Measurements from ENCODE around the gene CCDC88C.

Gene CCDC88C

GRCh38 chr14:91397965-91398591 lies 19.5 kb downstream of the CCDC88C start:
- no peak for DNase-seq

DNA sequence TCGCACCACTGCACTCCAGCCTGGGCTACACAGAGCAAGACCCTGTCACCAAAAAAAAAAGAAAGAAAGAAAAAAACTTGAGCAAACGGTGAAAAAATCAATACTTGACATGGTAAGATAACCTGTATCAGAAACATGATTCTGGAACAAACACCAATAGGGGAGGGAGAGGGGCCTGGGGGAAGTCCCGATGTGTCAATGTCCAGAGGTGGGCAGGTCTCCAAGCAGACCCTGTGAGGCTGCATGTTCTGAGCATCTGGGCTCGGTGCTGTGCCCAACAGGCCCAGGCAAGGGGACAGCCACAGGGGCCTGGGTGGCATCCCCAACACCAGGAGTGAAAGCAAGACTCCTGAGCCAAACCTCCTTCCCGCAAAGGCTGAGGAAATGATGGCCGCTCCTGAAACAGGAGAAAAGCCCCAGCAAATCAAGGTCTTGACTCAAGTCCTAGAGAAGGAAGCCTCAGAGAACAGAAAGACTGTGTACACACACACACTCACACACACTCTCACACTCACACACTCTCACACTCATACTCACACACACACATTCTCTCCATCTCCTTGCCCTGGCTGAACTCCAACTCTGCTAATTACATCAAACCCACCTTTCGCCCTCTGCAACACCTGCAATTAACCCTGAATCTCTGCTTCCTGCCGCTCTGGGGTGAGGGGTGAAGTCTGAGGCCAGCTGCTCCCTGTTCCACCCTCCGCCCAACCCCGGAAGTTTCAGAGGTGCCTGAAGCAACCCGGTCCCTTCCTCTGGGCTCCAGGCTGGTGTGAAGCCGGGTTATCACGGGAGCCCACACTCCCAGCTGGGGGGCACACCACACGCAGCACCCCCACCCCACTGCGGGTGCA lies 20.4 kb downstream of the CCDC88C start:
- peak; percentile 79 for DNase-seq

GRCh38 chr14:91396013-91396660 lies 21.5 kb downstream of the CCDC88C start:
- DNase-seq, result no peak

GRCh38 chr14:91395466-91395865 lies 22.2 kb downstream of the CCDC88C start:
- no peak for DNase-seq

- no peak for DNase-seq
Measured at GRCh38 chr14:91394105-91395081, 23.2 kb downstream of the CCDC88C start.

- DNase-seq, result no peak
Measured at GRCh38 chr14:91392623-91393303, 24.9 kb downstream of the CCDC88C start.

DNA sequence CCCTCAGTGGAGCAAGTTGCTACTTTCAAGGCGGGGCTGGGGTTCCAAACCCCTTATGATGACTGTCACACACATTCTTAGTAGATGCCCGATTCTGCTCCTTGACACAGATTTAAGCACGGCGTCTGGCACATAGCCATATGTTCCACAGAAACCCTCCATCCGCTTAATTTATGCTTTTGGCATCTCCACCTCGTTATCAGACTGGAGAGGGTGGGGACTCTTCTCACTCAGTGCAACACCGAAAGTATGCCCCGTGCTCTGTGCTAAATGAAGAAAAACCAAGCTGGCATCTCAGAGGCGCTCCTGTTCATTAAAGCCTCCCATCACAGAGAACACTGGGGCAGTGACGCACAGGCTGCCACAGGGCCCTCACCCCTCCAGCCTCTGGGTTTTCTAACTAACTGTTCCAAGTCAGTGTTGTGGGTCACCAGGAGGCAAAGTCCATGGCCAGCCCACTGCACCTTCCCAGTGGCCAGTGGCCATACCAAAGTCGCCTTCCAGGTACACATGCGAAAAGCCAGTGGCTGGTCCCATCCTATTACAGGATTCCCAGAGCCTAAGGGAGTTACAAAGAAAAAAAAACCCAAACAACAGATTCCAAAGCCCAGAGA lies 27.3 kb downstream of the CCDC88C start:
- no peak for DNase-seq

- no peak for DNase-seq
Measured at GRCh38 chr14:91389150-91389549, 28.5 kb downstream of the CCDC88C start.

GRCh38 chr14:91388551-91388975 lies 29.1 kb downstream of the CCDC88C start:
- peak; percentile 67 for DNase-seq

DNA sequence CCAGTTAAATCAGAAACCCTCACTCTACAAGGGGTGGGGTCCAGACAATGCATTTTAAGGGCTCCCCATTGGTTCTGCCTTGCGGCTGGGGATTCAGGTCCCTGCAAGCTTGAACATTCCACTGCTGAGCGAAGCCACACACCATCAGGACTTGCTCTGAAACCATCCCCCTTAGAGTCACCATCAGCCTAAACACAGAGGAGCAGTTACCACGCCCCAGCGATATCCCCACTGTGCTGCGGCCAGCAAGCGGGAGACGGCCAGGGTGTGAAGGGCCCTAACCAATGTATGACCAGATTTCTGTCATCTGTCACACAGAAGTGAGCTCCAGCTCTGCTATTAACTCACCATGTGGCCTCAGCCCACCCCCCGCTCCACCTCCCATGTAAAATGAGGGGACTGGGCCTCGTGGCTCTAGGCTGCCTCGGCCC lies 29.7 kb downstream of the CCDC88C start:
- DNase-seq, result no peak

GRCh38 chr14:91387169-91387835 lies 30.3 kb downstream of the CCDC88C start:
- no peak for DNase-seq

GRCh38 chr14:91385697-91386096 lies 31.9 kb downstream of the CCDC88C start:
- DNase-seq, result no peak

DNA sequence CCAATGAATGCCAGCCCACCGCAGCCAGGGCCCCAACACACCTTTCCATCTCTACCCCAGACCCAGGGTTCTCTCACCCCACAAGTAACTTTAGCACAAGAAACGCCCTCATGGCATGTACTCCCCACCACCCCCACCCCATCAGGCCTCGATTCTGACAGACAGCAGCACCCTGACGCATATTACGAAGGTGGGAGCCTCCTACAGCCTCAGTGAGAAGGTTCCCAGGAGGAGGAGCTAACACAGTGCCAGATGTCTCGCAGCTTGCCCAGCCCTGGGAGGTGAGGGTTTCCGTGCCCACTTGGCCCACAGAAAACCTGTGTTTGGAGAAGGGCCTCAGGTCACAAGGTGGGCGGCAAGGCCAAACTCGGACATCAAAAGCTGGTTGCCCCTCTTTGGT lies 32.4 kb downstream of the CCDC88C start:
- DNase-seq, result no peak

GRCh38 chr14:91383439-91383838 lies 34.2 kb downstream of the CCDC88C start:
- DNase-seq, result no peak

DNA sequence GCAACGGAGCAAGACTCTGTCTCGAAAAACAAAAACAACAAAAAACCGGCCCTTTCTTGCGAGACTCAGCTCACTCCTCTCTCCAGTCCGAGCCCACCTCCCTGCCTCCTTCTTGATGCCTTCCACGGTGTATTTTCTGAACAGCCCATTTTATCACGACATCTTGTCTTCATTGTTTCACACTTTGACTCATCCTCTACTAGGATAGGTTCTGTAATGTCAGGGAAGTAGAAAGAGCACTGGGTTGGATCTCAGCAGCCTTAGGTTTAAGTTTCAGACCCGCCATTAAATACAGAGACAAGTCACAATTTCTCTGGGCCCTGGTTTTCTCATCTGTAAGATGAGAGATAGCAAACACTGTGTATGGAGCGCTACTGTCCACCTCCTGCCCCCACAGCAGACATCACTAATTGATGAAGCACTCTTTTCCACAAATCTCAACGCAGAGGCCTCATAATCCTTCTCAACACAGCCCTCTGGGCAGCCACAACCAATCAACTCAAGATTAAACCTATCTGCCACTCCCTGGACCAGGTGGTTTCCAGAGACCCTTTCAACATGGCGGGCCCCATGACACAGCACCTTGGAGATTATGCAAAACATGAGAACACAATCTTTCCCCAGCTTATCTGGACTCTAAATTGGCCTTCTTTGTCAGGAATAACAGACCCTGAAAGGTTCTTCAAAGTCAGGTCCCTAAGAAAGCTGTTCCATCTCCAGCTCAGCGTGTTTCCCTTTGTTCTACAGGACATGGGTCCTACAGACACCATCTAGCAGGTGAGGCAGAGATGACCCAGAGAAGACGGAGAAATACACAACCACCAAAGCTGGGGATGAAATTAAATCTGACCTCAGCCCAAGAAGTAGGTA lies 35.6 kb downstream of the CCDC88C start:
- no peak for DNase-seq

DNA sequence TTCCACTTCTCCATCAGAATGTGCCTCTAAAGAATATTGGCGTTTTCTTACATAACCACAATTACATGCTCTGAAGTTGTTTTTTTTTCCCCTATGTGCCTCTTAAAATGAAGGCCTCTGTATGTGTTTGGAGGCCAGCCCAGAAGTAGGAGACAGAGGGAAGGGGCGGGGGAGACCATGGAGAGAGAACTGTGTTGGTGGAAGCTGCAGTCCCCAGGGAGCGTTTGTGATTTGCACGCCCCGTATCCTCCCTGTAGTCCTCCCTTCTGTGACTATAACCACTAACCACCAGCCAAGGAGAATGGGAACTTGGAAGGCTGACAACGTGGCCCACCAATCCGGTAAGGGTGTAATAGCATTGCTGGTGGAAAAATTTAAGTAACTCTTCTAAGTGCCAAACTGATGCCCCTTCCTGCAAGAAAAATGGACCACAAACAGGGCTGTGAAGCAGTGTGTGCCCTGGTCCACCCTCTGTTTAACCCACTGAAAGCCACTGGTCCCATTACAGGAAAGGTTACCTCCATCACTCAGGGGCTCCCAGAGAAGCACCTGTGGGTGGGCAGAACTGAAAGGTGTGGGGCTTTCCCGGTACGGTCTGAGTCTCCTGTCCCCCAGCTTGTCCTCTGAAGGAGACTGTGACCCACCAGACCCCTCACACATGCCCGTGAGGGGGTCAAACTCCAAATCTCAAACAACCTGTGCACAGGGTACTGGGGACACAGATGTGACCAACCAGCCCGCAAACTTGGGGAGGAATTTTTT lies 36.8 kb downstream of the CCDC88C start:
- no peak for DNase-seq

DNA sequence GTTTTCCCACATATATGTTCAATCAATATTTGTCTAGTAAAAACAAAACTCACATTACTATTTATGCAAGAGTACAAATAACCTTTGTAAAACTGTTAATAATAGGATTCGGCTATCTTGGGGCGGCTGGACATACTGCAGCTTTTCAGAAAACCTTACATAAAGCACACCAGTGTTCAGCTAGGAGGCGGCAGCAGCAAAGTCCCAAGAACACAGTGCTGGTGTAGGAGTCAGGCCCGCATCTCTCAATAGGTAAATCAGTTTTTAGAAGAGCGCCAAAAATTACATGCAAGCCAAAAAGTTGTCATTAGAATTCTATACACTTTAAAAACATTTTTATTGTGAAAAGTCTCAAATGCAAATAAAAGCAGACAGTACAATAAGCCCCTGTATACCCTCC lies 37.5 kb downstream of the CCDC88C start:
- DNase-seq, result no peak

GRCh38 chr14:91379579-91379932 lies 38.1 kb downstream of the CCDC88C start:
- no peak for DNase-seq

DNA sequence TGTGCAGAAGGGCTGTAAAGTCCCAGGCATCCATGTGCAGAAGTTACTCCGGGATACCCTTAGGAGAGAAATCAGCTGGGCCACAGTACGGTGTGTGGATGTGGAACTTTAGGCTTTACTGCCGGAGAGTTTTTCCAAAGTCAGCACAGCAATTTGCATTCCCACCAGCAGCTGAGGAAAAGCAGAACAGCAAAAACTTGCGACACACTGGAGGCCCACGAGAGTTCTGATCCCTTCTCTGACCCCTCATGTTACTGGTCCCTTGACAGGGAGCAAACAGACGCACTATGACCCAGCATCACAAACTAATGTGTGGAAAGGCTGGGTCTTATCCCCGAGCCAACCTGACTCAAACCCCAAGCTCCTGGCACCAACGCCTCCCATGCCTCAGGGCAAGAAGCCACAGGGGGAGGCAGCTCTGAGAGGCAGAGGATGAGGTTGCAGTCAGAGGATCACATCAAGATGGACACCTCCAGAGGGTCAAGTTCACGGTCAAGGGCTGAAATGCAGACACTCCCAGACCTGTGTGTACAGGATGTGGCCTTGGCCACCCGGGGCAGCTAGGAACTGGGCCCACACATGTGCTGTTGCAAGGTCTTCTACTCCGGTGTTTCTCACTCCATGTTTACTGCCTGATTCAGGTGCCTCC lies 38.6 kb downstream of the CCDC88C start:
- DNase-seq, result no peak

All from activated CD4-positive, alpha-beta T cell treated with anti-CD3 and anti-CD28 coated beads for 48 hours (primary cell).